SK-N-SH treated with all-trans-retinoic acid at 6 μM for 48 hours (cell line): ENCODE results near the gene DHX16.

Experiments used
- ATAC-seq: fragments of 200-7000 bp; cut with Tn5 transposase; 3 replicates; pipeline ENCODE4 v1.9.1; 2020; ENCODE audit warnings: mild to moderate bottlenecking, moderate library complexity
- ARNTL ChIP-seq: fragments of 450-650 bp; formaldehyde crosslinking; IDR thresholded peaks from 2 replicates; pipeline ENCODE4 v1.5.0; 2020; ENCODE audit warnings: low read depth, mild to moderate bottlenecking, moderate library complexity, borderline replicate concordance
- BACH2 ChIP-seq: fragments of 250-450 bp; sonication (Bioruptor Pico); IDR thresholded peaks from 2 replicates; pipeline ENCODE4 v1.9.0; 2021; ENCODE audit warnings: mild to moderate bottlenecking, borderline replicate concordance
- CSDC2 ChIP-seq: fragments of 250-450 bp; sonication (Bioruptor Pico); IDR thresholded peaks from 2 replicates; pipeline ENCODE4 v1.5.0; 2020; ENCODE audit warnings: mild to moderate bottlenecking, moderate library complexity
- ESRRG ChIP-seq: fragments of 250-450 bp; sonication (Bioruptor Pico); IDR thresholded peaks from 2 replicates; pipeline ENCODE4 v1.6.1; 2021; ENCODE audit warnings: mild to moderate bottlenecking
- GLIS3 ChIP-seq: fragments of 250-450 bp; sonication (Bioruptor Pico); IDR thresholded peaks from 2 replicates; pipeline ENCODE4 v1.5.0; 2020; ENCODE audit warnings: mild to moderate bottlenecking, moderate library complexity
- ISL1 ChIP-seq: fragments of 250-450 bp; sonication (Bioruptor Pico); IDR thresholded peaks from 2 replicates; pipeline ENCODE4 v2.1.2; 2022; ENCODE audit warnings: mild to moderate bottlenecking, moderate library complexity
- PPARA ChIP-seq: fragments of 250-450 bp; sonication (Bioruptor Pico); IDR thresholded peaks from 2 replicates; pipeline ENCODE4 v1.5.0; 2020; ENCODE audit warnings: mild to moderate bottlenecking, borderline replicate concordance
- RARB ChIP-seq: fragments of 250-450 bp; sonication (Bioruptor Pico); IDR thresholded peaks from 2 replicates; pipeline ENCODE4 v1.8.0; 2021; ENCODE audit warnings: mild to moderate bottlenecking, moderate library complexity
- SNAI2 ChIP-seq: fragments of 250-450 bp; sonication (Bioruptor Pico); IDR thresholded peaks from 2 replicates; pipeline ENCODE4 v1.5.0; 2020; ENCODE audit warnings: mild to moderate bottlenecking, moderate library complexity
- TCF4 ChIP-seq: fragments of 250-450 bp; sonication (Bioruptor Pico); IDR thresholded peaks from 2 replicates; pipeline ENCODE4 v1.8.0; 2021; ENCODE audit warnings: mild to moderate bottlenecking, moderate library complexity, borderline replicate concordance
- TOX ChIP-seq: fragments of 250-450 bp; sonication (Bioruptor Pico); IDR thresholded peaks from 2 replicates; pipeline ENCODE4 v1.8.0; 2021; ENCODE audit warnings: mild to moderate bottlenecking, moderate library complexity, borderline replicate concordance
- ZFP3 ChIP-seq: fragments of 250-450 bp; sonication (Bioruptor Pico); IDR thresholded peaks from 2 replicates; pipeline ENCODE4 v1.5.0; 2020; ENCODE audit warnings: mild to moderate bottlenecking, moderate library complexity
- ZFP30 ChIP-seq: fragments of 450-650 bp; formaldehyde crosslinking; IDR thresholded peaks from 2 replicates; pipeline ENCODE4 v1.5.0; 2022; ENCODE audit warnings: mild to moderate bottlenecking, moderate library complexity
- ZNF565 ChIP-seq: fragments of 450-650 bp; formaldehyde crosslinking; conservative IDR thresholded peaks from 2 replicates; pipeline ENCODE4 v1.5.0; 2020; ENCODE audit warnings: low read depth, mild to moderate bottlenecking, moderate library complexity
- ZNF70 ChIP-seq: fragments of 450-650 bp; formaldehyde crosslinking; IDR thresholded peaks from 2 replicates; pipeline ENCODE4 v1.5.0; 2020; ENCODE audit warnings: mild to moderate bottlenecking, moderate library complexity
- ZNF8 ChIP-seq: fragments of 450-650 bp; formaldehyde crosslinking; IDR thresholded peaks from 2 replicates; pipeline ENCODE4 v1.5.0; 2020; ENCODE audit warnings: mild to moderate bottlenecking, moderate library complexity
- TF ChIP-seq, protein P1 (sequence below): fragments of 250-450 bp; sonication (Bioruptor Pico); IDR thresholded peaks from 2 replicates; pipeline ENCODE4 v1.8.0; 2021; ENCODE audit warnings: low read depth, mild to moderate bottlenecking, moderate library complexity, borderline replicate concordance
- TF ChIP-seq, protein P2 (sequence below): fragments of 250-450 bp; sonication (Bioruptor Pico); IDR thresholded peaks from 2 replicates; pipeline ENCODE4 v1.5.1; 2020; ENCODE audit warnings: low read depth, mild to moderate bottlenecking, moderate library complexity
- TF ChIP-seq, protein P3 (sequence below): fragments of 250-450 bp; sonication (Bioruptor Pico); IDR thresholded peaks from 2 replicates; pipeline ENCODE4 v1.8.0; 2020; ENCODE audit warnings: mild to moderate bottlenecking, moderate library complexity, borderline replicate concordance
- TF ChIP-seq, protein P4 (sequence below): fragments of 250-450 bp; sonication (Bioruptor Pico); IDR thresholded peaks from 2 replicates; pipeline ENCODE4 v1.5.1; 2021; ENCODE audit warnings: mild to moderate bottlenecking, moderate library complexity
- TF ChIP-seq, protein P5 (sequence below): fragments of 250-450 bp; sonication (Bioruptor Pico); IDR thresholded peaks from 2 replicates; pipeline ENCODE4 v1.5.0; 2020; ENCODE audit warnings: mild to moderate bottlenecking, moderate library complexity

DHX16 gene

DNA sequence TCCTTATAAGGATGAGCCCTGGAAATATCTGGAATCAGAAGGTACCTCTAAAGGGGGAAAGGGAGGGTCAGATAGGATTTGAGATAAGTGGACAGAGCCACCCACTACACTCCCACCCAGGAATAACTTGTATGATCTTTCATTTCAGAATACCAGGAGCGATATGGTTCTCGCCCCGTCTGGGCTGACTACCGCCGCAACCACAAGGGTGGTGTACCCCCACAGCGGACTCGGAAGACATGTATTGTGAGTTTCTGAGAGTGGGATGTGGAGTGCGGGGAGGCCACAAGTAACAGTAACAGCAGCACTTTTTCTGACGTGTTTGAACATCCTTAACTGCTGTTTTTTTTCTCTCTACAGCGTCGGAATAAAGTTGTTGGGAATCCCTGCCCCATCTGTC, 53.2 kb downstream of the DHX16 start:
- TF ChIP-seq RARB: no peak
- TF ChIP-seq ZNF565 (CRISPR knock-in tag): no peak
- TF ChIP-seq TCF4 (CRISPR knock-in tag): no peak
- TF ChIP-seq, protein P1, sequence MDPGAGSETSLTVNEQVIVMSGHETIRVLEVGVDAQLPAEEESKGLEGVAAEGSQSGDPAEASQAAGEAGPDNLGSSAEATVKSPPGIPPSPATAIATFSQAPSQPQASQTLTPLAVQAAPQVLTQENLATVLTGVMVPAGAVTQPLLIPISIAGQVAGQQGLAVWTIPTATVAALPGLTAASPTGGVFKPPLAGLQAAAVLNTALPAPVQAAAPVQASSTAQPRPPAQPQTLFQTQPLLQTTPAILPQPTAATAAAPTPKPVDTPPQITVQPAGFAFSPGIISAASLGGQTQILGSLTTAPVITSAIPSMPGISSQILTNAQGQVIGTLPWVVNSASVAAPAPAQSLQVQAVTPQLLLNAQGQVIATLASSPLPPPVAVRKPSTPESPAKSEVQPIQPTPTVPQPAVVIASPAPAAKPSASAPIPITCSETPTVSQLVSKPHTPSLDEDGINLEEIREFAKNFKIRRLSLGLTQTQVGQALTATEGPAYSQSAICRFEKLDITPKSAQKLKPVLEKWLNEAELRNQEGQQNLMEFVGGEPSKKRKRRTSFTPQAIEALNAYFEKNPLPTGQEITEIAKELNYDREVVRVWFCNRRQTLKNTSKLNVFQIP: no peak
- TF ChIP-seq SNAI2 (CRISPR knock-in tag): no peak
- ATAC-seq: no peak

DNA sequence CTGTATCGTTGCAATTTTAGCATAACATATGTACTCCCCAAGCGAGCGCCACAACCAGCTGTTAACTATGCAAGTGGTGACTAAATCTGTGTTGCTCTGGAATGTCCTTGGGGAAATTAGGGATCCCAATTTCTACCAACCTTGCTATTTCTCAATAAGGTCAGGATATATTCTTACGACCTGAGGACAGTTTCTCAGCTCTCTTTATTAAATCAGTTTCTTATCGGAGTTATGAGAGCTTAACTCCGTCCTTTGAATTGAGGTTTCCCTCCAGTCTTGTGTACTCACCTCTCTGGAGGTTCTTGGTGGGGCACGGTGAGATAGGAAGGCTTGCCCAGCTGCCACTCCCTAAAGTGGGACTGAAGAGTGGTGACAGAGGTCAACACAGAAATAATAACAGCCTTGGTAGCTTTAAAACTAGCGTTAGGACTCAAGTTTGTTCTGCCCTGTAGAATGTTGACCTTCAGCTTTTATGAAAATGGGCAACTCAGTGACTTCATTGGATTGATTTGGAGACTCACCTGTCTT, 54.5 kb downstream of the DHX16 start:
- TF ChIP-seq, protein P2, sequence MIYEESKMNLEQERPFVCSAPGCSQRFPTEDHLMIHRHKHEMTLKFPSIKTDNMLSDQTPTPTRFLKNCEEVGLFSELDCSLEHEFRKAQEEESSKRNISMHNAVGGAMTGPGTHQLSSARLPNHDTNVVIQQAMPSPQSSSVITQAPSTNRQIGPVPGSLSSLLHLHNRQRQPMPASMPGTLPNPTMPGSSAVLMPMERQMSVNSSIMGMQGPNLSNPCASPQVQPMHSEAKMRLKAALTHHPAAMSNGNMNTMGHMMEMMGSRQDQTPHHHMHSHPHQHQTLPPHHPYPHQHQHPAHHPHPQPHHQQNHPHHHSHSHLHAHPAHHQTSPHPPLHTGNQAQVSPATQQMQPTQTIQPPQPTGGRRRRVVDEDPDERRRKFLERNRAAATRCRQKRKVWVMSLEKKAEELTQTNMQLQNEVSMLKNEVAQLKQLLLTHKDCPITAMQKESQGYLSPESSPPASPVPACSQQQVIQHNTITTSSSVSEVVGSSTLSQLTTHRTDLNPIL (CRISPR knock-in tag): no peak
- TF ChIP-seq SNAI2 (CRISPR knock-in tag): no peak
- no peak for TF ChIP-seq ZNF70 (CRISPR knock-in tag)
- TF ChIP-seq ZNF8 (CRISPR knock-in tag): no peak
- TF ChIP-seq, protein P1: no peak
- no peak for TF ChIP-seq GLIS3
- no peak for TF ChIP-seq ISL1 (CRISPR knock-in tag)
- TF ChIP-seq ZFP3 (CRISPR knock-in tag): no peak
- TF ChIP-seq, protein P3, sequence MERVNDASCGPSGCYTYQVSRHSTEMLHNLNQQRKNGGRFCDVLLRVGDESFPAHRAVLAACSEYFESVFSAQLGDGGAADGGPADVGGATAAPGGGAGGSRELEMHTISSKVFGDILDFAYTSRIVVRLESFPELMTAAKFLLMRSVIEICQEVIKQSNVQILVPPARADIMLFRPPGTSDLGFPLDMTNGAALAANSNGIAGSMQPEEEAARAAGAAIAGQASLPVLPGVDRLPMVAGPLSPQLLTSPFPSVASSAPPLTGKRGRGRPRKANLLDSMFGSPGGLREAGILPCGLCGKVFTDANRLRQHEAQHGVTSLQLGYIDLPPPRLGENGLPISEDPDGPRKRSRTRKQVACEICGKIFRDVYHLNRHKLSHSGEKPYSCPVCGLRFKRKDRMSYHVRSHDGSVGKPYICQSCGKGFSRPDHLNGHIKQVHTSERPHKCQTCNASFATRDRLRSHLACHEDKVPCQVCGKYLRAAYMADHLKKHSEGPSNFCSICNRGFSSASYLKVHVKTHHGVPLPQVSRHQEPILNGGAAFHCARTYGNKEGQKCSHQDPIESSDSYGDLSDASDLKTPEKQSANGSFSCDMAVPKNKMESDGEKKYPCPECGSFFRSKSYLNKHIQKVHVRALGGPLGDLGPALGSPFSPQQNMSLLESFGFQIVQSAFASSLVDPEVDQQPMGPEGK (CRISPR knock-in tag): no peak
- no peak for TF ChIP-seq BACH2
- no peak for TF ChIP-seq ARNTL (CRISPR knock-in tag)
- no peak for TF ChIP-seq TCF4 (CRISPR knock-in tag)
- TF ChIP-seq PPARA (CRISPR knock-in tag): no peak
- no peak for TF ChIP-seq TOX (CRISPR knock-in tag)
- TF ChIP-seq RARB: no peak
- TF ChIP-seq, all 23 proteins: peak for 0

DNA sequence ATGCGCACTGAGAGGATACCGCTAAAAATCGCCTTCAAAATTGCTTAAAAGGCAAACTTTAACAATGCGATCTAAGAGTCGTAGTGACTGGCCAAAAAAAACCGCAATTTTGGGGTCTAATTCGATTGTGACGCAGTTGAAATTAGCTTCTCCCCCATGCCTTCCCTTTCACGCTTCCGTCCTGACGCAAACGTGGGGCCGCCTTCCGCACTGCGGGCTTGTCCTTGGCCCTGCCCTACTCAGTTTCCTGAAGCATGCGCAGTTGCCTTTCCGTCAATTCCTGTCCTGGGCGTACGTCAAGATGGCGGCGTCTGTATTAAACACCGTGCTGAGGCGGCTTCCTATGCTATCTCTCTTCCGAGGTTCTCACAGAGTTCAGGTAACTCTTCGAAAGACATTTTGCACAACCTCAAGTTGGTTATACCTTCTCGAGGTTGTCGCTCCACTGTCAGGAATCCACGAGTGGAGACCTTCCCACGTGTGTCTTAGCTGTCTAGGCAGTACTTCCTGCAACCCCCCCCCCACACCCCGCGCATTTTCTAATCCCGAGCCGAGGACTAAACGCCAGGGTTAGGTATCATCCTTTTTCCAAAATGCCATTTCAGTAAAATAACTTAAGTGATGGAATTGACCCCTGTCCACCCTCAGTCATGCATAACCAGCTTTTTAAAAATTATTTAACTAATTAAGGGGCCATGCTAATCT, 55.1 kb downstream of the DHX16 start, which contains the start of gene MRPS18B:
MRPS18B (plus strand) TSS at position 276 of the 705 bp plus-strand sequence; CDS start at position 302, 26 bp downstream.
- ATAC-seq: peak; percentile 76
- TF ChIP-seq ISL1 (CRISPR knock-in tag) (no peak), ZNF8 (CRISPR knock-in tag) (0 out of 2 replicates have a peak, but pooled peaks have one; percentile 36)

More for the DNA sequence above, 54.5 kb downstream of the DHX16 start:
- no peak for ATAC-seq

DNA sequence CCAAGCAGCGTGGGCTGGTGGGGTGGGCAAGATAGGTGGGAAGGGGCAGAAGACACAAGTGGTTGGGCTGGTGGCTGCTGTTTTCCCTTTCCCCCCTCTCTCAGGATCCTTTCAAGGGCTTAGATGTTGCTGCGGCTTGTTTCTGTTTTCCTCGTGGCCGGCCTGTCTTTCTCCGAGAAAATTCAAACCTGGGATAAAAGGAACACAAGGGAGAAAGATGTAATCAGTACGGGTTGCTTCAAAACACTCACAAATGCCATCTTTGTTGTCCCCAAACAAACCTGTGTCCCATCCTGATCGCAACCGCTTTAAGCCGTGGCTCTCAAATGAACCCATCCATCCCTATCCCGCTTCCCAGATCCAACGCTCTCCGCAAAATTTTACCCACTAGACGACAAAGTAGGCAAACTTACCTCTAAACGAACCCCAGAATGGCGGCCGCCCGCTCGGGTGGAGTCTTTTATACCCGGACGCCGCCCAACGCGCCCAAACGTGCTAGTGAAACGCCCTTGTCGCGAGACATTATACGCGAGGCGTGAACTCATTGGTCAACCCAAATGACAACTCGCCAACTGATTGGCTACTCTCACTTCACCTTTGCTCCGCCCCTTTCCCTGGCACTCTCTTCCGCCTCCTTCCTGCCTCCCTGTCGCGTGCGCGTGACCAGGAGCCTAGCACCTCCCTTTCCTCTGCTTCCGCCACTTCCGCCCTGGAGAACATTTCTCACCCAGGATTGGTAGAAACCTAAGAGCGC, 55.8 kb downstream of the DHX16 start, which contains the start of gene PPP1R10:
PPP1R10 (minus strand) TSS at position 433 of the 754 bp plus-strand sequence. CDS start 7,299 bp downstream, outside the sequence.
- peak; percentile 73 for ATAC-seq
- TF ChIP-seq, protein P1: no peak
- TF ChIP-seq ZNF70 (CRISPR knock-in tag) (no peak), ZFP3 (CRISPR knock-in tag) (no peak; the same call in 1 of the 2 replicates), ARNTL (CRISPR knock-in tag) (no peak), GLIS3 (peak; percentile 95; the same call in 1 of the 2 replicates), ESRRG (CRISPR knock-in tag) (peak; percentile 97), CSDC2 (CRISPR knock-in tag) (0 out of 2 replicates have a peak, but pooled peaks have one; percentile 88), ZFP30 (0 out of 2 replicates have a peak, but pooled peaks have one; percentile 54)
- TF ChIP-seq, protein P4, sequence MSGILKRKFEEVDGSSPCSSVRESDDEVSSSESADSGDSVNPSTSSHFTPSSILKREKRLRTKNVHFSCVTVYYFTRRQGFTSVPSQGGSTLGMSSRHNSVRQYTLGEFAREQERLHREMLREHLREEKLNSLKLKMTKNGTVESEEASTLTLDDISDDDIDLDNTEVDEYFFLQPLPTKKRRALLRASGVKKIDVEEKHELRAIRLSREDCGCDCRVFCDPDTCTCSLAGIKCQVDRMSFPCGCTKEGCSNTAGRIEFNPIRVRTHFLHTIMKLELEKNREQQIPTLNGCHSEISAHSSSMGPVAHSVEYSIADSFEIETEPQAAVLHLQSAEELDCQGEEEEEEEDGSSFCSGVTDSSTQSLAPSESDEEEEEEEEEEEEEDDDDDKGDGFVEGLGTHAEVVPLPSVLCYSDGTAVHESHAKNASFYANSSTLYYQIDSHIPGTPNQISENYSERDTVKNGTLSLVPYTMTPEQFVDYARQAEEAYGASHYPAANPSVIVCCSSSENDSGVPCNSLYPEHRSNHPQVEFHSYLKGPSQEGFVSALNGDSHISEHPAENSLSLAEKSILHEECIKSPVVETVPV (CRISPR knock-in tag): peak; percentile 93
- TF ChIP-seq, protein P5, sequence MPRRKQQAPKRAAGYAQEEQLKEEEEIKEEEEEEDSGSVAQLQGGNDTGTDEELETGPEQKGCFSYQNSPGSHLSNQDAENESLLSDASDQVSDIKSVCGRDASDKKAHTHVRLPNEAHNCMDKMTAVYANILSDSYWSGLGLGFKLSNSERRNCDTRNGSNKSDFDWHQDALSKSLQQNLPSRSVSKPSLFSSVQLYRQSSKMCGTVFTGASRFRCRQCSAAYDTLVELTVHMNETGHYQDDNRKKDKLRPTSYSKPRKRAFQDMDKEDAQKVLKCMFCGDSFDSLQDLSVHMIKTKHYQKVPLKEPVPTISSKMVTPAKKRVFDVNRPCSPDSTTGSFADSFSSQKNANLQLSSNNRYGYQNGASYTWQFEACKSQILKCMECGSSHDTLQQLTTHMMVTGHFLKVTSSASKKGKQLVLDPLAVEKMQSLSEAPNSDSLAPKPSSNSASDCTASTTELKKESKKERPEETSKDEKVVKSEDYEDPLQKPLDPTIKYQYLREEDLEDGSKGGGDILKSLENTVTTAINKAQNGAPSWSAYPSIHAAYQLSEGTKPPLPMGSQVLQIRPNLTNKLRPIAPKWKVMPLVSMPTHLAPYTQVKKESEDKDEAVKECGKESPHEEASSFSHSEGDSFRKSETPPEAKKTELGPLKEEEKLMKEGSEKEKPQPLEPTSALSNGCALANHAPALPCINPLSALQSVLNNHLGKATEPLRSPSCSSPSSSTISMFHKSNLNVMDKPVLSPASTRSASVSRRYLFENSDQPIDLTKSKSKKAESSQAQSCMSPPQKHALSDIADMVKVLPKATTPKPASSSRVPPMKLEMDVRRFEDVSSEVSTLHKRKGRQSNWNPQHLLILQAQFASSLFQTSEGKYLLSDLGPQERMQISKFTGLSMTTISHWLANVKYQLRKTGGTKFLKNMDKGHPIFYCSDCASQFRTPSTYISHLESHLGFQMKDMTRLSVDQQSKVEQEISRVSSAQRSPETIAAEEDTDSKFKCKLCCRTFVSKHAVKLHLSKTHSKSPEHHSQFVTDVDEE: no peak
